Progenitor cell of endocrine pancreas (in vitro differentiated cells): ENCODE measurements around the gene IGFL3. TPM values are rescaled to one million over a fixed set of nuclear protein-coding genes. Genes with fewer than 3 reads are reported as not detected.

ENCODE experiments used
- DNase-seq: peaks from one replicate; pipeline ENCODE4 v3.0.0; 2021; ENCODE audit warnings: low spot score; ENCODE audit not compliant: unreplicated experiment
- H3K27ac Mint-ChIP-seq: 2 replicates; pipeline ENCODE4 v1.8.0; 2021; ENCODE audit warnings: mild to moderate bottlenecking, moderate library complexity, mixed read lengths
- H3K27me3 Mint-ChIP-seq: 2 replicates; pipeline ENCODE4 v1.8.0; 2021; ENCODE audit warnings: mixed read lengths
- H3K36me3 Mint-ChIP-seq: 2 replicates; pipeline ENCODE4 v1.8.0; 2022; ENCODE audit warnings: mixed read lengths; ENCODE audit not compliant: insufficient read depth
- H3K4me1 Mint-ChIP-seq: 2 replicates; pipeline ENCODE4 v1.8.0; 2021; ENCODE audit warnings: low read depth, mixed read lengths
- H3K4me3 Mint-ChIP-seq: 2 replicates; pipeline ENCODE4 v1.8.0; 2021; ENCODE audit warnings: low read depth, mild to moderate bottlenecking, moderate library complexity, mixed read lengths
- H3K9me3 Mint-ChIP-seq: 2 replicates; pipeline ENCODE4 v1.8.0; 2021; ENCODE audit warnings: low read depth, mixed read lengths
- total RNA-seq: library from RNA; stranded (reverse); gene quantifications from 2 replicates; pipeline ENCODE4 v1.2.1, GENCODE V29; 2021
- TF ChIP-seq, protein P1 (sequence below): fragments of 200-600 bp; sonication (generic); IDR thresholded peaks from one replicate; pipeline ENCODE4 v1.5.0; 2021; ENCODE audit warnings: antibody characterized with exemption, mild to moderate bottlenecking; ENCODE audit not compliant: unreplicated experiment

Gene IGFL3
- total RNA-seq, 1 donor from 2014 or later: not detected

DNA sequence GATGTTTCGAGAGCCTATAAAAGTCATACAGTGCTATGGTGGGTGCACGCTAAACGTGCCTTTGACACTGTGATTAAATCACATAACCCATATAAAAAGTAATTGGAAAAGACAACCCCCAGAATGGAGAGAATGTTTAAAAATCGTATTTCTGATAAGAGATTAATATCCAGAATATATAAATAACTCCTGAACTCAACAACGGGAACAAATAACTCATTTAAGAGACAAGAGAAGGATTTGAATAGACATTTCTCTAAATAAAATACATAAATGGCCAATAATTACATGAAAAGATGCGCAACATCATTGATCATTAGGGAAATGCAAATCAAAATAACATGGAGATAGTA is 46.7 kb downstream of the IGFL3 start:
- Mint-ChIP-seq H3K4me1 (peaks cover 1% of the 10 kb centered on the region), H3K4me3 (no peak overlapping the region), H3K27me3 (peaks cover 40% of the 10 kb centered on the region), H3K9me3 (no peaks in the 10 kb centered on the region), H3K36me3 (no peaks in the 10 kb centered on the region), H3K27ac (no peak overlapping the region)
- TF ChIP-seq, protein P1, sequence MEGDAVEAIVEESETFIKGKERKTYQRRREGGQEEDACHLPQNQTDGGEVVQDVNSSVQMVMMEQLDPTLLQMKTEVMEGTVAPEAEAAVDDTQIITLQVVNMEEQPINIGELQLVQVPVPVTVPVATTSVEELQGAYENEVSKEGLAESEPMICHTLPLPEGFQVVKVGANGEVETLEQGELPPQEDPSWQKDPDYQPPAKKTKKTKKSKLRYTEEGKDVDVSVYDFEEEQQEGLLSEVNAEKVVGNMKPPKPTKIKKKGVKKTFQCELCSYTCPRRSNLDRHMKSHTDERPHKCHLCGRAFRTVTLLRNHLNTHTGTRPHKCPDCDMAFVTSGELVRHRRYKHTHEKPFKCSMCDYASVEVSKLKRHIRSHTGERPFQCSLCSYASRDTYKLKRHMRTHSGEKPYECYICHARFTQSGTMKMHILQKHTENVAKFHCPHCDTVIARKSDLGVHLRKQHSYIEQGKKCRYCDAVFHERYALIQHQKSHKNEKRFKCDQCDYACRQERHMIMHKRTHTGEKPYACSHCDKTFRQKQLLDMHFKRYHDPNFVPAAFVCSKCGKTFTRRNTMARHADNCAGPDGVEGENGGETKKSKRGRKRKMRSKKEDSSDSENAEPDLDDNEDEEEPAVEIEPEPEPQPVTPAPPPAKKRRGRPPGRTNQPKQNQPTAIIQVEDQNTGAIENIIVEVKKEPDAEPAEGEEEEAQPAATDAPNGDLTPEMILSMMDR: peak; percentile 29
- DNase-seq: no peak

DNA sequence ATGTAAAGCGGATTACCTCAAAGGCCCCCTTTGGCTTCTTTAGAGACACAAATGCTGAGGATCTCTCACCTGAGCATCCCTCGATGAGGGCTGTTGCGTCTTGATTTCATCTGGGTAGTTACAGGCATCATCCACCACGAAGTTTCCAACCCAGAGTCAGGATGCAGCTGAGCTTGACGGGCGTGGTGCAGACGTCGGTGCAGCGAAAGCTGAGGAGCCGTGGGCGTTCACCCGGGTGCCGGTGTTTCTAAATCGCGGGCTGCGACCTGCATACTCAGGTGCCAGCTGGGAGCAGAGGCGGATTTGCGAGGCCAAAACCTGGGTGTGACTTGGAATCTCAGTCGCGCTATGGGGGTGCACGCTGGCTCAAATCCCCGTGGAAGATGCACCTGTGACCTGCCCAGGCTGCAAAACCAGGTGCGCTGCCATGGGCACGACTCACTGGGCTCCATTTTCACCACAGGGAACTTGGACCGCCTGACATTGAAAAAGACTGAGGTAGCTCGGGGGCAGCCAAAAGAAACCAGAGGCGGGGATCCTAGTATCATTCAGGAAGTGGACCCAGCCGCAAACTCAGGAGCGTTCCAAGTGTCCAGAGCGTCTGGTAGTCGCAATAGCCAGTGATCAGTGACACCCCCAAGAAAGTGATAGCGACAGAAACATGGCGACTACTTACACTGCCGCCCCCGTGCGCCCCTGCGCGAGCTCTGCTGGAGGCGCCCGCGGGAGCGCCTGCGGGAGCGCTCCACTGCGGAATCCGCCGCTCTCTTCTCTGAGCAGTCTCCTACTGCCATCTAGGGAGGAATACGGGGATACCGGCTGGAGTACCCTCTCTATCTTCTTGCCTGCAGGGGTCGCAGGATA is 47.3 kb downstream of the IGFL3 start:
- Mint-ChIP-seq H3K36me3 (no peaks in the 10 kb centered on the region), H3K4me3 (peak overlapping the region; percentile 81), H3K27ac (peak overlapping the region; percentile 14), H3K9me3 (no peaks in the 10 kb centered on the region), H3K27me3 (peaks cover 45% of the 10 kb centered on the region), H3K4me1 (peaks cover 1% of the 10 kb centered on the region)
- TF ChIP-seq, protein P1: peak; percentile 98
- peak; percentile 69 for DNase-seq

DNA sequence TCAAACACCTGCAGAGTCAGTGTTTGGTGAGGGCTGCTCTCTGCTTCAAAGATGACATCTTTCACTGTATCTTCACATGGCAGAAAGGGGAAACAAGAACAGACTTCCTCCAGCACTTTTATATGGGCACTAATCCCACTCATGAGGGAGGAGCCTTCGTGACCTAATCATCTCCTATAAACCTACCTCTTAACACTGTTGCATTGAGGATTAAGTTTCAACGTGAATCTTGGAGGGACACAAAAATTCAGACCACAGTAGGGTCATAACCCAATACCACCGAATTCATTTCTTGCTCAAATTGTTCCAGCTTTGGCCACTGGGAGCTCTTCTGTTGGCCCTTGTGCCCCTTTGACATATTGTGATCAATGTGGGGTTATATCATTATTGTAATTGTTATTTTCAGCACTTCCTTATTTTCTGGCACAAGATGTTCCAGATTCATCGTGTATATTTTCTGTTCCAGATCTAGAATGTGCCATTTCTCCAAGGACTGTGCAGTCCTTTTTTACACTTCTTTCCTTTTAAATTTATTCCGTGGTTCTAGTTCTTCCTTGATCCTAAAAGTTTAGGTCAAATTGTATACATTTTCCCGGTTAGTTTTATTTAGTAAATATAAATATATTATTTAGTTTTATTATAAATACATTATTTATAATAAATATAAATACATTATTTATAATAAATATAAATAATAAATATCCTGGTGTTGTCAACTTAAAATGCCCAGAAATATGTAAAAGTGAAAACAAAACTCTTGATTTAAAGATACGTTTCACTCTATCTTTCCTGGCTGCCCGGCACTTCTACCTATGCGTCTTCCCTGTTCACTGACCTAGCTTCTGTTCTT is 48.2 kb downstream of the IGFL3 start:
- H3K36me3 Mint-ChIP-seq: no peaks in the 10 kb centered on the region
- no peak overlapping the region for H3K27ac Mint-ChIP-seq
- DNase-seq: no peak
- H3K4me3 Mint-ChIP-seq: peak overlapping the region; percentile 81
- H3K4me1 Mint-ChIP-seq: peaks cover 1% of the 10 kb centered on the region
- peaks cover 47% of the 10 kb centered on the region for H3K27me3 Mint-ChIP-seq
- H3K9me3 Mint-ChIP-seq: no peaks in the 10 kb centered on the region
- TF ChIP-seq, protein P1: peak; percentile 20

DNA sequence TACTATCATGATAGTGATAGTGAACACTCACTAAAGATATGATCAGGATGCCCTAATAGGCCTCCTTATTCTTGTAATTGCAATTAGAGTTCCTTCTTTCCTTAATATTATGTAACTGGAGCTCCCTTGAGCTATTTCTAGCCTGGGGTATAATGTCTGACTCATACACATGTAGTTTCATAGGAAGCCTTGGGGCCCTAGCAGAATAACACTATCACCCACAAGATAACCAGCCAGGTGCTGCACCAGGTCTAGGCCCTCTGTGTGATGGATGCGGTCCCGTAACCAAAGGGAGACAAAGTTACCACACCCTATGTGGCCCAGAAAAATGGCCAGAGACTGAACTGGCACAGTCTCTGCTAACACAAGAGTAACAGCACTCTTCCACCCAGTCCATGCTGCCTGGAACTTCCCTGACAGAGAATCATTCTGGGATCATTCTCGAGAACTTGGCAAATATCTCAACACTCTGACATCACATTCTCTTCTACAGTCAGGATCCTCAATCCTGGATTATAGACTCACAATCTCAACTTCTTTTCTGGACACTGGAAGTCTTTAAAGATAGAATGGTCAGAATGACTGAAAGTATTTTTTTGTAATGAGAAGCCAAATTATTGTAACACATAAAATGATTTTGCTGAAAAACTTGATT is 51.1 kb downstream of the IGFL3 start:
- peaks cover 50% of the 10 kb centered on the region for H3K27me3 Mint-ChIP-seq
- no peaks in the 10 kb centered on the region for H3K9me3 Mint-ChIP-seq
- H3K36me3 Mint-ChIP-seq: no peaks in the 10 kb centered on the region
- TF ChIP-seq, protein P1: no peak
- H3K4me3 Mint-ChIP-seq: no peak overlapping the region
- no peak overlapping the region for H3K27ac Mint-ChIP-seq
- no peak for DNase-seq
- peaks cover 1% of the 10 kb centered on the region for H3K4me1 Mint-ChIP-seq

Other genes starting within 250 kb of the IGFL3 start
- 30.4 and 35.0 TPM in 2 replicates for gene IRF2BP1, start 238.5 kb downstream of the IGFL3 start, total RNA-seq
- gene MYPOP, start 222.1 kb downstream of the IGFL3 start, total RNA-seq: 11.1 and 11.8 TPM in 2 replicates
- gene NANOS2, start 209.9 kb downstream of the IGFL3 start, total RNA-seq: not detected in 2 replicates
- gene NOVA2, start 150.8 kb downstream of the IGFL3 start, total RNA-seq: 0.44 and 0.53 TPM in 2 replicates
- gene CCDC61, start 129.2 kb downstream of the IGFL3 start, total RNA-seq: 22.2 and 23.2 TPM in 2 replicates
- gene PGLYRP1, start 101.6 kb downstream of the IGFL3 start, total RNA-seq: not detected in 2 replicates
- gene IGFL4, start 83.7 kb downstream of the IGFL3 start, total RNA-seq: 0.84 and 1.2 TPM in 2 replicates
- gene IGFL2, start 23.6 kb upstream of the IGFL3 start, total RNA-seq: not detected in 2 replicates
- gene IGFL1, start 105.1 kb upstream of the IGFL3 start, total RNA-seq: not detected in 2 replicates
- gene HIF3A, start 172.4 kb upstream of the IGFL3 start, total RNA-seq: 31.1 and 37.6 TPM in 2 replicates
- gene PPP5C, start 222.4 kb upstream of the IGFL3 start, total RNA-seq: 97.8 and 102 TPM in 2 replicates